Esophagus squamous epithelium (tissue), 4 donors: Measurements from ENCODE around the gene NTMT1.

ENCODE experiments used
- POLR2A ChIP-seq, 4 donors: fragments of 450-650 bp; IDR thresholded peaks; one replicate each; pipeline ENCODE4 v1.6.1; 2017; ENCODE audit warnings: antibody characterized with exemption in 4 of 4, mild to moderate bottlenecking in 4 of 4, moderate library complexity in 3 of 4
- TF ChIP-seq, protein P1 (sequence below), 6 experiments: fragments of 450-650 bp in 4 of 6; fragments of 200-600 bp in 2 of 6; sonication (generic) in 2 of 6; IDR thresholded peaks; one replicate each; pipeline ENCODE4 v1.5.1; 2016 to 2019; ENCODE audit warnings: antibody characterized with exemption in 6 of 6, mild to moderate bottlenecking in 4 of 6, moderate library complexity in 4 of 6

DNA sequence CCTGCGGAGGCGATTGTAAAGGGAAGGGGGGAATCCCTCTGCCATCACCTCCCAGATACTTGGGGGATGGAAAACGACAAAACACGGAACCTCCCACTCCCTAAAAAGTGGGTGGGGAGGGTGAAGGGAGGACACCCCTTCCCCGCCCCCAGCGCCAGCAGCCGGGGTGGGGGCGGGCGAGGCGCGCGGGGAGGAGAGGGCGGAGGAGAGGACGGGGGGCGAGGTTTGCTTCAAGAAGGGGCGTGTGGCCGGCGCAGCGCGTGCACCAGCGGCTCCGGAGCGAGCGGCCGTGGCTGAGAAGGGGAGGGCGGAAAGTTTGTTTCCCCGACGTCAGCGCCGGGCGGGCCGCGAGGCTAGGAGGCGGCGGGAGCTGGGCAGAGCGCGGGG is 39.4 kb downstream of the NTMT1 start, which contains the start of gene PRRX2:
- TF ChIP-seq, protein P1, sequence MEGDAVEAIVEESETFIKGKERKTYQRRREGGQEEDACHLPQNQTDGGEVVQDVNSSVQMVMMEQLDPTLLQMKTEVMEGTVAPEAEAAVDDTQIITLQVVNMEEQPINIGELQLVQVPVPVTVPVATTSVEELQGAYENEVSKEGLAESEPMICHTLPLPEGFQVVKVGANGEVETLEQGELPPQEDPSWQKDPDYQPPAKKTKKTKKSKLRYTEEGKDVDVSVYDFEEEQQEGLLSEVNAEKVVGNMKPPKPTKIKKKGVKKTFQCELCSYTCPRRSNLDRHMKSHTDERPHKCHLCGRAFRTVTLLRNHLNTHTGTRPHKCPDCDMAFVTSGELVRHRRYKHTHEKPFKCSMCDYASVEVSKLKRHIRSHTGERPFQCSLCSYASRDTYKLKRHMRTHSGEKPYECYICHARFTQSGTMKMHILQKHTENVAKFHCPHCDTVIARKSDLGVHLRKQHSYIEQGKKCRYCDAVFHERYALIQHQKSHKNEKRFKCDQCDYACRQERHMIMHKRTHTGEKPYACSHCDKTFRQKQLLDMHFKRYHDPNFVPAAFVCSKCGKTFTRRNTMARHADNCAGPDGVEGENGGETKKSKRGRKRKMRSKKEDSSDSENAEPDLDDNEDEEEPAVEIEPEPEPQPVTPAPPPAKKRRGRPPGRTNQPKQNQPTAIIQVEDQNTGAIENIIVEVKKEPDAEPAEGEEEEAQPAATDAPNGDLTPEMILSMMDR (IDR thresholded peaks at IDR 0.05): no peak
- peak in 1 of 4 donors; percentile 26 for TF ChIP-seq POLR2A (IDR thresholded peaks at IDR 0.05)
